Measurements from ENCODE around the gene CTNND2.

DNA sequence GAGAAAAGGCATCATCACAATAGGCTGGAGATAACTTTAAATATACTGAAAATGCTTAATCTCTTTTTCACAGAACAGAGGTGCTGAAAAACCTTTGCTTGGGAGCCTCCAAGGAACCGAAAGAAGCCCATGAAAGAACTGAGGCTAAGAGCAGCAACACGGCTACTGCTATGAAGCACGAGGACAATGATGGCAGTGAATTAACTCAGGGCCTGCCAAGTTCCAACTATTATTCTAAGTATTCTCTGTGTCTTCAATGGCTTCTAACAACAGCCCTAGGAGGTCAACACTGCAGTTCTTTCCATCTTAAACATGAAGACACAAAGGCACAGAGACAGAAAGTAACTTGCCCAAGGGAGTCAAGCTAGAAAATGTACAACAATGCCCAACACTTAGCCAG, 850.2 kb downstream of the CTNND2 start:
- TF ChIP-seq, protein P1, sequence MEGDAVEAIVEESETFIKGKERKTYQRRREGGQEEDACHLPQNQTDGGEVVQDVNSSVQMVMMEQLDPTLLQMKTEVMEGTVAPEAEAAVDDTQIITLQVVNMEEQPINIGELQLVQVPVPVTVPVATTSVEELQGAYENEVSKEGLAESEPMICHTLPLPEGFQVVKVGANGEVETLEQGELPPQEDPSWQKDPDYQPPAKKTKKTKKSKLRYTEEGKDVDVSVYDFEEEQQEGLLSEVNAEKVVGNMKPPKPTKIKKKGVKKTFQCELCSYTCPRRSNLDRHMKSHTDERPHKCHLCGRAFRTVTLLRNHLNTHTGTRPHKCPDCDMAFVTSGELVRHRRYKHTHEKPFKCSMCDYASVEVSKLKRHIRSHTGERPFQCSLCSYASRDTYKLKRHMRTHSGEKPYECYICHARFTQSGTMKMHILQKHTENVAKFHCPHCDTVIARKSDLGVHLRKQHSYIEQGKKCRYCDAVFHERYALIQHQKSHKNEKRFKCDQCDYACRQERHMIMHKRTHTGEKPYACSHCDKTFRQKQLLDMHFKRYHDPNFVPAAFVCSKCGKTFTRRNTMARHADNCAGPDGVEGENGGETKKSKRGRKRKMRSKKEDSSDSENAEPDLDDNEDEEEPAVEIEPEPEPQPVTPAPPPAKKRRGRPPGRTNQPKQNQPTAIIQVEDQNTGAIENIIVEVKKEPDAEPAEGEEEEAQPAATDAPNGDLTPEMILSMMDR (IDR thresholded peaks at IDR 0.05) = no peak
- TF ChIP-seq POLR2A (IDR thresholded peaks at IDR 0.05) = no peak
